Panc1 (cell line): ENCODE results near the gene FAM83D. TPM values are rescaled to one million over a fixed set of nuclear protein-coding genes. Genes with fewer than 3 reads are reported as not detected.

Experiments used
- ATAC-seq: fragments of 200-7000 bp; cut with Tn5 transposase; 2 replicates; pipeline ENCODE4 v1.9.1; 2020; ENCODE audit warnings: mild to moderate bottlenecking, moderate library complexity
- BruUV-seq: library from RNA; stranded (reverse); fragments of 400-500 nt; replicated peaks from 2 replicates; lab custom pipeline; 2021; lab: Mats Ljungman, UMichigan
- CTCF ChIA-PET: fragments of 300-600 bp; sonication (Branson Sonifier 250); formaldehyde crosslinking; loops from one replicate; lab custom pipeline; 2022; ENCODE audit warnings: antibody characterized with exemption; lab: Charles Lee
- POLR2A ChIA-PET: fragments of 300-600 bp; sonication (Branson Sonifier 250); formaldehyde crosslinking; loops from one replicate; lab custom pipeline; 2022; ENCODE audit warnings: antibody characterized with exemption; lab: Charles Lee
- DNase-seq: peaks from one replicate; pipeline ENCODE4 v3.0.0-alpha.2; 2010; ENCODE audit warnings: low read depth, low spot score
- H3K27ac ChIP-seq: 2 replicates; pipeline ENCODE4 v1.5.1; 2011; ENCODE audit warnings: mild to moderate bottlenecking, low read length, inconsistent platforms
- H3K27me3 ChIP-seq: fragments of 200-500 bp; sonication (Bioruptor generic); 2 replicates; pipeline ENCODE4 v1.6.0; 2014; ENCODE audit warnings: low read length, inconsistent platforms; ENCODE audit not compliant: control insufficient read depth, insufficient read depth
- H3K36me3 ChIP-seq: fragments of 200-500 bp; sonication (Bioruptor generic); 2 replicates; pipeline ENCODE4 v1.5.1; 2014; ENCODE audit warnings: inconsistent platforms, mild to moderate bottlenecking, low read length, moderate library complexity; ENCODE audit not compliant: control insufficient read depth, insufficient read depth
- H3K4me1 ChIP-seq: 2 replicates; pipeline ENCODE4 v1.5.1; 2011; ENCODE audit warnings: inconsistent platforms, mild to moderate bottlenecking, low read length, moderate library complexity; ENCODE audit not compliant: control insufficient read depth, insufficient read depth
- H3K4me3 ChIP-seq, 2 experiments: 2 replicates each; pipeline ENCODE4 v1.5.1; 2011 to 2012; ENCODE audit warnings: low read depth in 2 of 2, low read length in 2 of 2, mild to moderate bottlenecking in 2 of 2, inconsistent platforms in 1 of 2, moderate library complexity in 1 of 2
- H3K9me3 ChIP-seq: fragments of 200-500 bp; sonication (Bioruptor generic); 2 replicates; pipeline ENCODE4 v1.5.1; 2014; ENCODE audit warnings: low read depth, mild to moderate bottlenecking, inconsistent platforms, low read length, moderate library complexity; ENCODE audit not compliant: control insufficient read depth, insufficient read depth
- CTCF ChIP-seq: fragments of 450-650 bp; IDR thresholded peaks from 2 replicates; pipeline ENCODE4 v1.5.1; 2017; ENCODE audit warnings: mild to moderate bottlenecking
- POLR2AphosphoS5 ChIP-seq: IDR thresholded peaks from 2 replicates; pipeline ENCODE4 v1.6.1; 2012; ENCODE audit warnings: mild to moderate bottlenecking, low read depth, low read length, moderate library complexity
- REST ChIP-seq, 2 experiments: IDR thresholded peaks; 2 replicates each; pipeline ENCODE4 v1.6.1; 2011 to 2012; ENCODE audit warnings: low read depth in 2 of 2, control low read depth in 1 of 2, low read length in 1 of 2, mild to moderate bottlenecking in 1 of 2, moderate library complexity in 1 of 2; ENCODE audit not compliant: insufficient read depth in 1 of 2
- SIN3A ChIP-seq: IDR thresholded peaks from 2 replicates; pipeline ENCODE4 v1.6.1; 2012; ENCODE audit warnings: low read depth, mild to moderate bottlenecking, low read length, moderate library complexity, borderline replicate concordance; ENCODE audit not compliant: insufficient read depth
- TCF7L2 ChIP-seq: IDR thresholded peaks from 2 replicates; pipeline ENCODE4 v1.6.1; 2011; ENCODE audit warnings: mild to moderate bottlenecking, low read depth, low read length, inconsistent platforms
- in situ Hi-C: cut with HindIII; loops from 2 replicates; pipeline ENCODE4 v1.10.0; 2016; ENCODE audit warnings: low sequenced_read_pairs, low pct_unique_long_range_greater_than_20kb
- intact Hi-C: fragments of 100-400 bp; cut with micrococcal nuclease; formaldehyde crosslinking; loops from one replicate; pipeline ENCODE4 v1.10.0; 2022; ENCODE audit not compliant: unreplicated experiment
- total RNA-seq: library from RNA; stranded (reverse); gene quantifications from one replicate; pipeline ENCODE4 v1.2.1, GENCODE V29; 2021; ENCODE audit not compliant: unreplicated experiment

The FAM83D gene
- total RNA-seq, 1 experiment from 2014 or later: 30.9 TPM

GRCh38 chr20:38890497-38890818 is 35.8 kb upstream of the FAM83D start:
- POLR2A ChIA-PET: no interaction called here
- Histone ChIP-seq H3K4me1 (no peaks in the 10 kb centered on the region), H3K9me3 (no peaks in the 10 kb centered on the region), H3K4me3 (no peak overlapping the region), H3K36me3 (no peaks in the 10 kb centered on the region), H3K27ac (no peak overlapping the region), H3K27me3 (no peaks in the 10 kb centered on the region)
- CTCF ChIA-PET: no interaction called here
- DNase-seq (no peak), ATAC-seq (no peak)
- in situ Hi-C loops: no loop called here
- intact Hi-C loops: loop anchor here (5.0 kb wide), 1 partner anchor 243 kb away; no protein-coding TSS in a partner anchor
- TF ChIP-seq TCF7L2 (no peak), SIN3A (no peak), REST (IDR thresholded peaks at IDR 0.05; ENCODE audit: insufficient read depth in 1 of 2, low read depth in 2 of 2, low read length in 1 of 2) (no peak), POLR2AphosphoS5 (no peak), CTCF (no peak)
- no TSS peak for BruUV-seq

- Histone ChIP-seq H3K27me3 (peaks cover 3% of the 10 kb centered on the region), H3K9me3 (no peaks in the 10 kb centered on the region), H3K4me3 (no peak overlapping the region), H3K4me1 (no peaks in the 10 kb centered on the region), H3K36me3 (no peaks in the 10 kb centered on the region), H3K27ac (no peak overlapping the region)
- POLR2A ChIA-PET: interaction anchor here (0.5 to 0.6 kb wide), 2 partner anchors 70 to 250 kb away, joined by 3 read pairs; partner anchors contain the start of gene DHX35
- CTCF ChIA-PET: interaction anchor here (1.2 to 1.6 kb wide), 2 partner anchors 166 to 247 kb away, joined by 4 to 5 read pairs; no protein-coding TSS in a partner anchor
- ATAC-seq (no peak), DNase-seq (no peak)
- no TSS peak for BruUV-seq
- no peak for TF ChIP-seq POLR2AphosphoS5
- TF ChIP-seq SIN3A: no peak
- TF ChIP-seq REST (IDR thresholded peaks at IDR 0.05; ENCODE audit: insufficient read depth in 1 of 2, low read depth in 2 of 2, low read length in 1 of 2): no peak
- no peak for TF ChIP-seq TCF7L2
- TF ChIP-seq CTCF: no peak
- in situ Hi-C loops (no loop called here), intact Hi-C loops (loop anchor here (5.0 kb wide), 1 partner anchor 245 kb away; no protein-coding TSS in a partner anchor)
Observed at GRCh38 chr20:38892091-38892981, 33.9 kb upstream of the FAM83D start.
